ENCODE data around the gene CHCHD3. TPM values are rescaled to one million over a fixed set of nuclear protein-coding genes. Genes with fewer than 3 reads are reported as not detected.

The CHCHD3 gene
- polyA plus RNA-seq, 1 donor, result 56.8 TPM

DNA sequence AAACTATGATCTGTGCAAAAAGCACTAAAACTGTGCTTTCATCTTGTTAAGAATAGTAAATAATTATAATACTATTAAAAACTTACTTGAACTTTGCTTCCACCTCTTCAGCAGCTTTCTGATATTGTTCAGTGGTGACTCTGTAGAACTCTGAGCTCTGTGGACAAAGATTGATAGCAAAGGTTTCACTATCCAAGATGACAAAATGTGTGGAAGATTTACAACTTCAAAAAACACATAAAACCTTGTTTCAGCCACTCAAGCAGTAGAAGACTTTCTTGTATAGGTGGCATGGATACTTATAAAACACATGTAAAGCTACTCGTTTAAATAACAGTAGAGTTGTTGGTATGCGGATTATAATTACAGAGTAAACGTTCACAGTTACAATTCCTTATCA is 243.6 kb downstream of the CHCHD3 start:
- no peaks in the 10 kb centered on the region for H3K4me1 ChIP-seq (ENCODE audit: control insufficient read depth, insufficient read depth, low read length)
- peaks cover 2% of the 10 kb centered on the region for H3K36me3 ChIP-seq (ENCODE audit: control insufficient read depth, insufficient read depth, low read length)
- H3K4me3 ChIP-seq (ENCODE audit: low read length), result no peak overlapping the region
- no peak for DNase-seq
- no peak overlapping the region for H3K27ac ChIP-seq (ENCODE audit: low read length)
- H3K27me3 ChIP-seq (ENCODE audit: control insufficient read depth, insufficient read depth, low read length), result no peaks in the 10 kb centered on the region
- WGBS (ENCODE audit: insufficient coverage, low lambda C conversion rate), result 86% methylated on average over 1 of the region's 3 CpGs
- no peaks in the 10 kb centered on the region for H3K9me3 ChIP-seq (ENCODE audit: control insufficient read depth, low read depth, low read length)

DNA sequence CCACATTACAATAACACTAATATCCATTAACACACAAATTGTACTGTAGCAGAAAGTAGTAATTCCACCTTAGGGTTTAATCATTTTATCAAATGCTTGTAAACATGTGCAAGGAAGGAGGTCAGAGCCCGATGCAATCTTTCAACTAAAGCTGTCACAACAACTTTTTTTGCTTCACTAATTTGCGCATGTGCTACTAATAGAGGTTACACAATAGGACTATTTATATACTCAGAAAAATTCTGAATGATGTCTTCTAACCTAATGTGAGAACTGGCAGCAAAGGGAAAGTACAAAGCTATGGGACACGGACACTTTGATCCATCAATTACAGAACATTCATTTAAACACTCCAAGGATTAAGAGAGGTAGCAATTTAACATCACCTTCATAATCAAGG is 244.4 kb downstream of the CHCHD3 start:
- Histone ChIP-seq H3K36me3 (ENCODE audit: control insufficient read depth, insufficient read depth, low read length) (peaks cover 2% of the 10 kb centered on the region), H3K4me3 (ENCODE audit: low read length) (no peak overlapping the region), H3K27ac (ENCODE audit: low read length) (no peak overlapping the region), H3K4me1 (ENCODE audit: control insufficient read depth, insufficient read depth, low read length) (no peaks in the 10 kb centered on the region), H3K27me3 (ENCODE audit: control insufficient read depth, insufficient read depth, low read length) (no peaks in the 10 kb centered on the region), H3K9me3 (ENCODE audit: control insufficient read depth, low read depth, low read length) (no peaks in the 10 kb centered on the region)
- WGBS (ENCODE audit: insufficient coverage, low lambda C conversion rate), result 60% methylated on average over 1 of the region's 3 CpGs
- no peak for DNase-seq

- WGBS (ENCODE audit: insufficient coverage, low lambda C conversion rate), result no CpG with 5 or more reads among the region's 1 CpG
- H3K9me3 ChIP-seq (ENCODE audit: control insufficient read depth, low read depth, low read length), result no peaks in the 10 kb centered on the region
- no peak for DNase-seq
- no peaks in the 10 kb centered on the region for H3K27me3 ChIP-seq (ENCODE audit: control insufficient read depth, insufficient read depth, low read length)
- H3K36me3 ChIP-seq (ENCODE audit: control insufficient read depth, insufficient read depth, low read length), result peaks cover 2% of the 10 kb centered on the region
- no peaks in the 10 kb centered on the region for H3K4me1 ChIP-seq (ENCODE audit: control insufficient read depth, insufficient read depth, low read length)
- H3K4me3 ChIP-seq (ENCODE audit: low read length), result no peak overlapping the region
- H3K27ac ChIP-seq (ENCODE audit: low read length), result no peak overlapping the region
Measured at GRCh38 chr7:132836746-132837145, 245.1 kb downstream of the CHCHD3 start.

DNA sequence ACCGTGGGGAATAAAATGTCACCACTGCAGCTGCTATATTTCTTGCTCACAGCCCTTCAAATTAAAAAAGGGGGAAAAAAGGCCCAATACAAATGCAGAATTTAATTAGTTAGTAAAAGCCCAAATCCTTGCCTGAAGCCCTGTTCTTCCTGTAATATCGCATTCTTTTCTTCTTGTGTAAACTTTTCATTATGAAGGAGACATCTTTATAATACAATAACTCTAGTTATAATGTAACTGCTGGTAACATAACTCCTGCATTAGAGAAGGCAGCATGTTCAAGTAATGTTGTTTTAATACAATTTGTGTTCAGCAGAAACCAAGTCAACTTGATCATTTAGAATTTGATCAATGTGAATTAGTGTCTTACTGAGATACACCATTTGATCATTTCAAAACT is 250.9 kb downstream of the CHCHD3 start:
- H3K27ac ChIP-seq (ENCODE audit: low read length), result no peak overlapping the region
- WGBS (ENCODE audit: insufficient coverage, low lambda C conversion rate), result 75% methylated on average over 1 of the region's 2 CpGs
- no peak for DNase-seq
- no peaks in the 10 kb centered on the region for H3K4me1 ChIP-seq (ENCODE audit: control insufficient read depth, insufficient read depth, low read length)
- no peak overlapping the region for H3K4me3 ChIP-seq (ENCODE audit: low read length)
- H3K9me3 ChIP-seq (ENCODE audit: control insufficient read depth, low read depth, low read length), result no peaks in the 10 kb centered on the region
- H3K27me3 ChIP-seq (ENCODE audit: control insufficient read depth, insufficient read depth, low read length), result no peaks in the 10 kb centered on the region
- peaks cover 2% of the 10 kb centered on the region for H3K36me3 ChIP-seq (ENCODE audit: control insufficient read depth, insufficient read depth, low read length)

DNA sequence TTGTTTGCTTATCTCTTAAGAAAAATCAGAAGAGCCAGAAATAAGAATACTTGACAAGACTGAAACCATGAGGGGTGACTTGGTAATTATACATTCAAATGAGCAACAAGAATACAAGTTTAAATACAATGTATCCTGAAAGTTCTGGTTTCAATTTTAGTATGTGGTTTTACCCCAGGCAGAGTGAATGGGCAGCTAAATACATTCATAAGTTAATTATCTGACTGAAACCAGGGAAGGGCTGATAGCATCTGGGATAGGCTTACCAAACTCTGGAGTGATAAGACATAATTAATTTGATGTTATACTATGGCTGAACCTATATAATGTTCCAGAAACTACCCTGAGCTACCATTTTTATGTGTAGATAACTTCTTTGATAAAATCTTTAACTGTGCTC is 253.4 kb downstream of the CHCHD3 start:
- no peaks in the 10 kb centered on the region for H3K4me1 ChIP-seq (ENCODE audit: control insufficient read depth, insufficient read depth, low read length)
- H3K36me3 ChIP-seq (ENCODE audit: control insufficient read depth, insufficient read depth, low read length), result no peaks in the 10 kb centered on the region
- DNase-seq, result no peak
- H3K27me3 ChIP-seq (ENCODE audit: control insufficient read depth, insufficient read depth, low read length), result no peaks in the 10 kb centered on the region
- no peak overlapping the region for H3K4me3 ChIP-seq (ENCODE audit: low read length)
- no peak overlapping the region for H3K27ac ChIP-seq (ENCODE audit: low read length)
- H3K9me3 ChIP-seq (ENCODE audit: control insufficient read depth, low read depth, low read length), result no peaks in the 10 kb centered on the region

DNA sequence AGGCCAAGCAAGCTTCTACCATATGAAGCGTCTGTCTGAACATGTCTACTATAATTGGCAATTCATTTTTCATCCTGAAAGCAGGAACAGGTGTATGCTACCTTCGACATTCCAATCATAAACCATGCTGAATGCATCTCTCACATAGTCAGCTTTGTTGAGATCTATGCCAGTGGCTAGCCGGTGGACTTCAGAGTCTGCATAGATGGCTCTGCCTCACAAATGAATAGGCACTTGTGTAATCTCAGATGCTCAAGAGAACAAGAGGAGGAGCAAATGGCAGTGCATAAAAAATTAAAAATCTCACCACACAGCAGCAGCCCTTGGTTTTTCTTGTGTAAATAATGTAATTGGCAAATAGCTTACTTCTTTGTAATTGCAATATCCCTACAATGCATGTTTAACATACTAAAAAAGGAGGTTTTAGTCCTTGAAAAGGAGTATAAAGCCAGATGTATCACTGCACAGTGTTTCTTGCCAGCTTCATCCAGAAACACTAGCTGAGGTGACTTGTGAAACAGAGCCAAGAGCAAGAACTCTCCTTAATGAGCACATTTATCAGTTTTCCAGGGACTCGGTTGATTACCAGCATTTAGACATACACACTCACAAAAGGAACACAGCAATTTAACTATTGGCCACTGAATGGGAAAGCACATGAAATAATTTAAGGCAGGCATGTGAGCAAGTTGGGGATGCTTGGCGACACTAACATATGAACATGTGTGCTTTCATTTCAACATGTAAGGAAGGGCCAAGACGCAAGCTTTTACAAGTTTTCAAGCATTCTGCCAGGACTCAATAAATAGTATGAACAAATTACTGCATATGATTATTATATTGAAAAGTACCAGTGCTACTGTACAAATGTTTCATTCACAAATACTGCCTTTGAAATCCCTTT is 255.7 kb downstream of the CHCHD3 start:
- no peak for DNase-seq
- Histone ChIP-seq H3K4me1 (ENCODE audit: control insufficient read depth, insufficient read depth, low read length) (no peaks in the 10 kb centered on the region), H3K36me3 (ENCODE audit: control insufficient read depth, insufficient read depth, low read length) (no peaks in the 10 kb centered on the region), H3K9me3 (ENCODE audit: control insufficient read depth, low read depth, low read length) (no peaks in the 10 kb centered on the region), H3K27ac (ENCODE audit: low read length) (no peak overlapping the region), H3K4me3 (ENCODE audit: low read length) (no peak overlapping the region), H3K27me3 (ENCODE audit: control insufficient read depth, insufficient read depth, low read length) (no peaks in the 10 kb centered on the region)
- WGBS (ENCODE audit: insufficient coverage, low lambda C conversion rate), result no CpG with 5 or more reads among the region's 6 CpGs

- no peak overlapping the region for H3K4me3 ChIP-seq (ENCODE audit: low read length)
- H3K27me3 ChIP-seq (ENCODE audit: control insufficient read depth, insufficient read depth, low read length), result no peaks in the 10 kb centered on the region
- no peaks in the 10 kb centered on the region for H3K4me1 ChIP-seq (ENCODE audit: control insufficient read depth, insufficient read depth, low read length)
- DNase-seq, result no peak
- no CpG with 5 or more reads among the region's 2 CpGs for WGBS (ENCODE audit: insufficient coverage, low lambda C conversion rate)
- H3K36me3 ChIP-seq (ENCODE audit: control insufficient read depth, insufficient read depth, low read length), result no peaks in the 10 kb centered on the region
- no peak overlapping the region for H3K27ac ChIP-seq (ENCODE audit: low read length)
- no peaks in the 10 kb centered on the region for H3K9me3 ChIP-seq (ENCODE audit: control insufficient read depth, low read depth, low read length)
Measured at GRCh38 chr7:132825222-132825621, 256.7 kb downstream of the CHCHD3 start.

GRCh38 chr7:132819648-132820047 is 262.2 kb downstream of the CHCHD3 start:
- no peaks in the 10 kb centered on the region for H3K36me3 ChIP-seq (ENCODE audit: control insufficient read depth, insufficient read depth, low read length)
- no peak overlapping the region for H3K27ac ChIP-seq (ENCODE audit: low read length)
- 100% methylated on average over 1 of the region's 7 CpGs for WGBS (ENCODE audit: insufficient coverage, low lambda C conversion rate)
- H3K4me1 ChIP-seq (ENCODE audit: control insufficient read depth, insufficient read depth, low read length), result peaks cover 11% of the 10 kb centered on the region
- H3K4me3 ChIP-seq (ENCODE audit: low read length), result no peak overlapping the region
- H3K9me3 ChIP-seq (ENCODE audit: control insufficient read depth, low read depth, low read length), result no peaks in the 10 kb centered on the region
- no peak for DNase-seq
- H3K27me3 ChIP-seq (ENCODE audit: control insufficient read depth, insufficient read depth, low read length), result no peaks in the 10 kb centered on the region

DNA sequence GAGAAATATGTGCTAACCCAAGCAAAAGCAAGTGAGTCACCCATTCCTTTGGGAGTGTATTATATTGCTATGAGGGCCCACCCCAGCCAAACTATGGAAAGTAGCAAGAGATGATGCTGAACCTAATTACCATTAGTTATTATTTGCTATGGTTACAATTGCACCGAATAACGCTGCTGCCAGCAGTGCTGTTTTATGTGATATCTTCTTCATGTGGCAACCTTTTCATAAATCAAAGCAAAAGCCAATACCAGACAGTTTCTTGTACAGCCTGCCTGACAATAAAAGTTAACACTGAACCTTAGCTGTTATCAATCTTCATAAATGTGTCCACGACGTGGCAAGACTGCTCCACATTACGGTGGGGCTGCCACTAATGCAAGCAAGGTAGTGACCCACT is 263.9 kb downstream of the CHCHD3 start:
- H3K4me1 ChIP-seq (ENCODE audit: control insufficient read depth, insufficient read depth, low read length), result peaks cover 17% of the 10 kb centered on the region
- H3K36me3 ChIP-seq (ENCODE audit: control insufficient read depth, insufficient read depth, low read length), result no peaks in the 10 kb centered on the region
- peak; percentile 43 to 76 for DNase-seq
- WGBS (ENCODE audit: insufficient coverage, low lambda C conversion rate), result no CpG with 5 or more reads among the region's 5 CpGs
- H3K4me3 ChIP-seq (ENCODE audit: low read length), result no peak overlapping the region
- no peaks in the 10 kb centered on the region for H3K27me3 ChIP-seq (ENCODE audit: control insufficient read depth, insufficient read depth, low read length)
- no peak overlapping the region for H3K27ac ChIP-seq (ENCODE audit: low read length)
- no peaks in the 10 kb centered on the region for H3K9me3 ChIP-seq (ENCODE audit: control insufficient read depth, low read depth, low read length)

- H3K9me3 ChIP-seq (ENCODE audit: control insufficient read depth, low read depth, low read length), result no peaks in the 10 kb centered on the region
- no peak overlapping the region for H3K4me3 ChIP-seq (ENCODE audit: low read length)
- WGBS (ENCODE audit: insufficient coverage, low lambda C conversion rate), result 100% methylated on average over 2 of the region's 6 CpGs
- no peaks in the 10 kb centered on the region for H3K27me3 ChIP-seq (ENCODE audit: control insufficient read depth, insufficient read depth, low read length)
- no peak overlapping the region for H3K27ac ChIP-seq (ENCODE audit: low read length)
- H3K36me3 ChIP-seq (ENCODE audit: control insufficient read depth, insufficient read depth, low read length), result no peaks in the 10 kb centered on the region
- DNase-seq, result no peak
- peaks cover 17% of the 10 kb centered on the region for H3K4me1 ChIP-seq (ENCODE audit: control insufficient read depth, insufficient read depth, low read length)
Measured at GRCh38 chr7:132815696-132816311, 266.1 kb downstream of the CHCHD3 start.

GRCh38 chr7:132815130-132815529 is 266.8 kb downstream of the CHCHD3 start:
- no peak overlapping the region for H3K27ac ChIP-seq (ENCODE audit: low read length)
- H3K36me3 ChIP-seq (ENCODE audit: control insufficient read depth, insufficient read depth, low read length), result no peaks in the 10 kb centered on the region
- H3K9me3 ChIP-seq (ENCODE audit: control insufficient read depth, low read depth, low read length), result no peaks in the 10 kb centered on the region

More at GRCh38 chr7:132815130-132815529, 266.8 kb downstream of the CHCHD3 start:
- no peaks in the 10 kb centered on the region for H3K27me3 ChIP-seq (ENCODE audit: control insufficient read depth, insufficient read depth, low read length)
- H3K4me1 ChIP-seq (ENCODE audit: control insufficient read depth, insufficient read depth, low read length), result peaks cover 17% of the 10 kb centered on the region
- DNase-seq, result peak; percentile 19 to 52
- no peak overlapping the region for H3K4me3 ChIP-seq (ENCODE audit: low read length)
